Right kidney (tissue), 1 donor: Measurements from ENCODE around the gene SCN3B.

Source experiments
- DNase-seq: peaks from one replicate; pipeline ENCODE4 v3.0.0-alpha.2; 2016

SCN3B gene

GRCh38 chr11:123653827-123654565 lies 428 bp downstream of the SCN3B start:
- peak; percentile 84 for DNase-seq

GRCh38 chr11:123653483-123653826 lies 969 bp downstream of the SCN3B start:
- DNase-seq = no peak

GRCh38 chr11:123652599-123652998 lies 1.8 kb downstream of the SCN3B start:
- no peak for DNase-seq

- DNase-seq = no peak
These were observed 3.5 kb downstream of the SCN3B start for GRCh38 chr11:123650901-123651300.

GRCh38 chr11:123645286-123645975 lies 9.0 kb downstream of the SCN3B start:
- no peak for DNase-seq

- DNase-seq = no peak
These were observed 12.0 kb downstream of the SCN3B start for GRCh38 chr11:123642435-123642834.

GRCh38 chr11:123641495-123641840 lies 13.0 kb downstream of the SCN3B start:
- no peak for DNase-seq

- DNase-seq = peak; percentile 41
These were observed 13.5 kb downstream of the SCN3B start for GRCh38 chr11:123640677-123641494.

GRCh38 chr11:123640029-123640428 lies 14.4 kb downstream of the SCN3B start:
- no peak for DNase-seq

- no peak for DNase-seq
These were observed 24.3 kb downstream of the SCN3B start for GRCh38 chr11:123630126-123630608.

- peak; percentile 10 for DNase-seq
These were observed 25.3 kb downstream of the SCN3B start for GRCh38 chr11:123628936-123629683.

GRCh38 chr11:123624974-123625373 lies 29.4 kb downstream of the SCN3B start:
- DNase-seq = no peak

- DNase-seq = no peak
These were observed 31.8 kb downstream of the SCN3B start for GRCh38 chr11:123622576-123622975.

GRCh38 chr11:123616505-123617198 lies 37.8 kb downstream of the SCN3B start:
- DNase-seq = no peak

- DNase-seq = no peak
These were observed 42.7 kb downstream of the SCN3B start for GRCh38 chr11:123611698-123612097.

- no peak for DNase-seq
These were observed 45.5 kb downstream of the SCN3B start for GRCh38 chr11:123608945-123609344.

- DNase-seq = no peak
These were observed 46.1 kb downstream of the SCN3B start for GRCh38 chr11:123608371-123608770.

- no peak for DNase-seq
These were observed 46.6 kb downstream of the SCN3B start for GRCh38 chr11:123607781-123608180.

- DNase-seq = no peak
These were observed 50.8 kb downstream of the SCN3B start for GRCh38 chr11:123603666-123604065.

- DNase-seq = no peak
These were observed 52.7 kb downstream of the SCN3B start for GRCh38 chr11:123601743-123602142.

- DNase-seq = no peak
These were observed 53.3 kb downstream of the SCN3B start for GRCh38 chr11:123601136-123601535.

- no peak for DNase-seq
These were observed 56.6 kb downstream of the SCN3B start for GRCh38 chr11:123597859-123598258.
